Measurements from ENCODE around the gene SYNDIG1.

Gene SYNDIG1

DNA sequence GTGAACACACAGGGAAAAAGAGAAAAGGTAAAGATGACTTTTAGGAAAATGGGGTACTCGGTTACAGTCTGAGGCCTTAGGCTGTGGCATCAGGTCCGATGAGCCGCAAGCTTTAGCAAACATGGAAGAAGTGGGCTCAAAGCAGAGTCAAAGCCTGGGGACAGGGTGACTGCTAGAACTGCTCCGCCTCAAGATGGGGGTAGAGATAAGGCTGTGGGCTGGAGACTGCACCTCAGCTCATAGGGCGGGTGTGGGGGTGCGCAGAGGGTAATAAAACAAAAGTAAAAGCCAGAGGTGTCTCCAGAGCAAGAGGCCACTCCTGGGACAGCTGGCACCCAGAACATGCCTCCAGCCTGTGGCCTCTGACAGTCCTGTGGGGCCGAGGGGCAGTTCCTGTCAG is 21.3 kb upstream of the SYNDIG1 start:
- no peak for DNase-seq

DNA sequence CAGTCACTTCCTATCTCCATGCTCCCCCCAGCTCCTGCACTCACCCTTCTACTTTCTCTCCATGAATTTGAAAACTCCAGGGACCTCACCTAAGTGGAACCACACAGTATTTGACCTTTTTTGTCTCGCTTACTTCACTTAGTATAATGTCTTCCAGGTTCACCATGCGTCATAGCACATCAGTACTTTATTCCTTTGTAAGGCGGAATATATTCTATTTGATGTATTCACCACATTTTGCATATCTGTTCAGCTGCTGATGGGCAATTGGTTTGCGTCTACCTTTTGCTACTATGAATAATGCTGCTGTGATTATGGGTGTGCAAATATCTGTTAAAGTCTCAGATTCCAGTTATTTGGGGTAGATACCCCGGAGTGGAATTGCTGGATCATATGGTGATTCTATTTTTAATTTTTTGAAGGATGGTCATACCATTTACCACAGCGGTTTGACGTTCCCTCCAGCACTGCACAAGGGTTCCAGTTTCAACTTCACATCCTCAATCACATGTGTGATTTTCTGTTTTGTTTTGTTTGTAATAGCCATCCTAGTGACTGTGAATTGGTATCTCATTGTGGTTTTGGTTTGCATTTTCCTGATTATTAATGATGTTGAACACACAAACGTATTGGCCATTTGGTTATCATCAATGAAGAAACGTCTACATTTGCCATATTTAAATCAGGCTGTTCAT is 20.3 kb upstream of the SYNDIG1 start:
- no peak for DNase-seq

DNA sequence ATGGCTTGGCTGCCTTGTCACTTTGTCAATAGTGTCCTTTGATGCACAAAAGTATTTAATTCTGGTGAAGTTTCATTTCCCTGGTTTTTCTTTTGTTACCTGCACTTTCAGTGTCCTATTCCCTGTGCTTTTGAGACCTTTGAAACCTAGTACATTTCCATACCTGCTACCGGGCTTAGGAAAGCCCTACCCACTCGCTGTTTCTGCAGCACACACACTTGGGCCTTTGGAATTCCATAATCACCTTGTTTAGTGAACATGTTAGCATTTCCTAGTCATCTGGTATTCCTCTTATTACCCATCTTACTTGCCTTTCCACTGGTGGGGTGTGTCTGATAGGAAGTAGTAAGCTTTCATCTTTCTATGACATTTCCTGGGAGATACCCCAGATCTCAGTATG is 19.3 kb upstream of the SYNDIG1 start:
- no peak for DNase-seq

DNA sequence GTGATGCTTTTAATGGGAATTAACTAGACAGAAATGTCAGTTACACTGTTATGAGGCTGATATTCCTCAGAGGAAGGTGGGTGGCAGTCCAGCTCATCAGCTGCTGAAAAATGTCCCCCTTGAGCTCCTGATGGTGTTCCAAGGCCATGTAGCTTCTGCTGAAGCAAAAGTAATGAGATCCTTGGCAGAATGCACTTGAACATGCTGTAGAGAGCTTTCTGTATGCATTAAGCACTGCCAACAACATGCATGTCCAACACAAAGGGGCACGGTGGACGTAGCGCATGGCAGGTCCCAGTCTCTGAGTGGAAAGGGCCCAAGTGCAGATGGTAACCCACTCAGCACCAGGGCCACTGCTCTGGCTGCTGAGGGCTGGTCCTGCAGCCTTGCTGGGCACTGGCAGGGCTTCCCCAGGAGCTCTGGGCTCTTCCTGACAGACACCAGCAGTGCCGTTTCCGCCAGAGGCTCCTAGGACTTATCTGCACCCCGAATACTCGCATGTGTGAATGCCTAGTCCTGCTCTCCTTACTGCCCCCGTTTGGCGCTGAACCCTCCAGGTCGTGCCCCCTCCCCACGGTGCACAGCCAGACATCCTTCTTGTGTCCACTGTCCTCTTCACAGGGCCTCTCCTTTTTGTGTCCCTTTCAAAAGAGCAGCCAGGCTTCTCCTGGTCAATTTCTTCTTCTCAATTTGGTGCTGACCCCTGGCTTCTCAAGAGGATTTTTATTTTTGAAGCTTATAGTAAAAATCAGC is 18.6 kb upstream of the SYNDIG1 start:
- no peak for DNase-seq

DNA sequence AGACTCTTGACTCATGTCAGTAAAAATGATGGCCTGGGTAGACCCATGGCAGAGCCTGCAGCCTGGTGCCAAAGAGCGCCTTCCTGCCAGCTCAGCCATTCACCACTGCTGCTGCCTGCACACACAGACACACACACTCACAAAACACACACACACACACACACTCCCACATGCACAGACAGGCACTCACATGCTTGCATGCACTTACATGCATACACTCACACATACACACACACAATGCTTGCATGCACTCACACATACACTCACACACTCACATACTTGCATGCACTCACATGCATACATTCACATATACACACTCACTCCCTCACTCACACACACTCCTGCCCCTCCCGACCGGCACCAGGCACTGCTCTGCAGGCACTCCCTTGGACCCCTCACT is 18.0 kb upstream of the SYNDIG1 start:
- no peak for DNase-seq

DNA sequence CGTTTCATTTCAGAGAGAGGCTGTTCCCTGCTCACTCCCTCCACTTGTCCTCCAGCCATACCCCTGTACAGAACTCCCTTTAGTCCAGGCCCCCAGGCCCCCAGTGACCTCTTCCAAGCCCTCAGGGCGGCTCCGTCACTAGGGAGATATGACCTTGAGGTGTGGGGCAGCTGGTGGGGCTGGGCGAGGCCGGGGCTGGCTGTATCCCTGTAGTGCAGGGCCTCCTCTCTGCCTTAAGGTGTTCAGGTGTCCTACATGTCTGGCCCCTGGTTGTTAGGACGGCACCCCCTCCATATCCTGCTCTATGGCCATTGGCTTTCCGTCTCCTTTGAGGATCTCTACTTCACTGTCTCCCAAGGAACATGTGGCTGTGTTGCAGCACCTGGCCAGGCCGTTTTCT is 17.4 kb upstream of the SYNDIG1 start:
- no peak for DNase-seq

DNA sequence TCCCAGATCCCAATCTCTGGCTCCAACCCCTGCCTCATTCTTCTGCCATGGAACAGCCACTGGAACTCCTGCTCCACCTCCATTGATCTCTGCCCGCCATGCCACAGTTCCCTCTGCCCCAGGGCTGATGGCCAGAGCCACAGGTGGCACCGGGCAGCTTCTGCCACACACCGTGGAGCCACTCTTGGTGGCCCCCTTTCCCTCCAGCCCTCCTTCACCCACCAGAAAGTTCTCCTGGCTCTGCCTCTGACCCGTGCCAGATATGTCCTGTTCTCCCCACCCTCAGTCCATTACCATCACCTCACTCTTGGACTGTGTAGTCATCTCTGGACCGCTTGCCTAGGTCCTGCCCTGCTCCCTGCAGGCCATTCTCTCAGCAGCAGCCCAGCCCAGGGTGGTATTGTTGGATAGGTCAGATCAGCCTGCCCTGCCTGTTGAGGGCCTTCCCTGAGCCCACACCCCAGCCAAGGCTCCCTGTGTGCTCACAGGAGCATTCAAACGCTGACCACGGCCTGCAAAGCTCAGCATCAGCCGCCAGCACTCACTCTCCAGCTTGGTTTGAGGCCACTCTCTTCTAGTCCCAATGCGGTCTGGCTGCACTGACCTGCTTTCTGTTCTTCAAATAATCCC is 16.8 kb upstream of the SYNDIG1 start:
- DNase-seq = no peak

DNA sequence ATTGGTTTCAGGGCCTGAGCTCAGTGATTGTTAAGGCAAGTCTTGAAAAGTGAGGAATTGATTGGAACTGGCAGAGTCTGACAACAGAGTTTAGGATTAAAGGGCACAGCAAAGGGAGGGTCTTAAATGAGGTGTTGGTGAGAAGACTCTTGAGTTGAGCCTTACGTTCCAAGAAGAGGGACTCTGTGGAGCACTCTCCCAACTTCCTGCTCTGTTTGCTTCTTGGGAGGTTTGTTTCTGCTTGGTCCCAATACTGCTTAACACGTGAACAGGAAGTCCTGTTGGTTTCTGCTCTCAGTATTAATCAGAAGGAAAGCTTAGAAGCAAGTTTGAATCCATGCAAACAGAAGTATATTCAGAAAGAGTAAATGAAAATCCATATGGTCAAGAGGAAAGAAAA is 15.6 kb upstream of the SYNDIG1 start:
- no peak for DNase-seq

DNA sequence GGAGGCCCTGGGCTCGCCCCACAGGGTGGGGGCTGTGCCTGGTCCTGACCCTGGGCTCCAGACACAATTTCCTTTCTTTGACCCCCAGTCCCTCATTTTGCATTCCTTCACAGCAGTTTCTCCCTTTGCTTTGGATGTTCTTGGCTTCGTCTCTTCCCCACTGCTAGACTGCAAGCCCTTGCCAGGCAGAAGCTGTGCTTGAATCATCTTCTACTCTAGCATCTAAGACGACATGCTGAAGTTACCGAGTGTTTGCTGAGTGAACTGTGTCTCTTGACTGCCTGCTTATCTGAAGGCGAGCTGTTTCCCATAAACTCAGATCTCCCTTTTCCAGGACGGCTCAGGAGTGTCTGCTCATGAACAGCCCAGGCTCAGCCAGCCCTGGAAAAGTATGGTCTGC is 14.3 kb upstream of the SYNDIG1 start:
- no peak for DNase-seq

DNA sequence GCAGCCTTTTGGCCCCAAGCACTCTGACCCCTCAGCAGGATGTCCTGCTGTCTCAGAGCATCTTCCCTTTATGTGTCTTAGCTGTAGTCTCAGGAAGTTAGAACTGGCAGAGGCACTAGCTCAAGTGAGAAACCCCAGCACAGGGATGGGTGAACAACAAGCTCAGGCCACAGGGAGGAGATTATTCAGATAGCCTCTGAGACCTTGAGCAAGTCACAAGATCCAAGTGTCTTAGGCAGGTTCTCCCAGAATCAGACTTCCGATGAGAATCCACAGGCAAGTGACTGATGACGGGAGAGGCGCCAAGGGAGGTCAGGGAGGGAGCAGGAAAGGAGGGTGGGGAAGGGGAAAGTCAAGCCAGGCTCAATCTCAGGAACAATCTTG is 13.0 kb upstream of the SYNDIG1 start:
- DNase-seq = no peak

DNA sequence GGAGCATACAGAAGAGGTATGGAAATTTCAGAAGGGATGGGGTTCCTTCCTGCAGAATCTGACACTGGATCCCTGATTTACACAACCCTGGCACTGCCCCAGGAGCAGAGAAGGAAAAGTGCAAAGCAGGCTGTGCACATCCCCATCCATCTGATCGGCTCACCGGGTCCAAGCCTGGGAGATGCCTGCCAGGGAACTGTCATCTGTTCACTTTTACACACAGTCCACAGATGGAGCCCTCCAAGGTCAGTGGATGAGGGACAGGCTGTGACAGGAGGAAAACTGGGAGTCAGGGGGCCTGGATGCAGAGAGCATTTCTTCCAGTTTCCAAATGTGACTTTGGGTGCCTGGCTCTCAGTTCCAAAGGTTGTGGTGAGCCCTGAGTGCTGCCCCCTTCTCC is 11.0 kb upstream of the SYNDIG1 start:
- no peak for DNase-seq

DNA sequence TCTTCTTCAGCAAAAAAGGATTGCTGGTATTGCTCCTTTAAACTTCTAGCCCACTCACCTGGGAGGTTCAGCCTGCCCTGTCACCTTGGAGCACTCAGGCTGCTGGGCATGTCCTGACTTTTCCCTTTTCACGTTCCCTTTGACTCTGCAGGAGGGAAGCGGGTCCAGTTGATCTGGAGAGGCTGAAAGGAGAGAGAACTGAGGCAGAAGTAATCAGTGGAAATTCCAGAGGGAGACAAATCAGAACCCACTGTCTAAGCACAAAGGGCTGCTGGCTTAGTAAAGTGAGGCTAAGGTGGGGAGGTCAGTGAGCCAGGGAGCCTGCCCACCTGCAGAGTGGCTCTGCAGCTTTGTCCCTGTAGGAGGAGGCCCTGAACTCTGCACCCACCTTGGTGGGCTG is 9.7 kb upstream of the SYNDIG1 start:
- no peak for DNase-seq

DNA sequence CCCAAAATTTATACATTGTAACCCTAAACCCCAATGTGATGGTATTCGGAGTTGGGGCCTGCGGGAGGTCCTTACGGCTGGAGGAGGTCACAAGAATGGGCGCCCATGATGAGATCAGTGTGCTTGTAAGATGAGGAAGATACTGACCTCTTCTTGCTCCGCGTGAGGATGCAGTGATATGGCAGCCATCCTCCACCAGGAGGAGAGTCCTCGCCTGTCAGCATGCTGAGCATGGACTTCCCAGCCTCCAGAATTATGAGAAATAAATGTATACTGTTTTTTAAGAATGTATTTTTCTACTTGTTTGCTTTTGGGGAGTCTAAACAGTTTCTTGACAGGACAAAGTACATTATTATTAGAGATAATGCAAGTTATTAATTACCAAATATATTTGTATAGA is 8.7 kb upstream of the SYNDIG1 start:
- no peak for DNase-seq

DNA sequence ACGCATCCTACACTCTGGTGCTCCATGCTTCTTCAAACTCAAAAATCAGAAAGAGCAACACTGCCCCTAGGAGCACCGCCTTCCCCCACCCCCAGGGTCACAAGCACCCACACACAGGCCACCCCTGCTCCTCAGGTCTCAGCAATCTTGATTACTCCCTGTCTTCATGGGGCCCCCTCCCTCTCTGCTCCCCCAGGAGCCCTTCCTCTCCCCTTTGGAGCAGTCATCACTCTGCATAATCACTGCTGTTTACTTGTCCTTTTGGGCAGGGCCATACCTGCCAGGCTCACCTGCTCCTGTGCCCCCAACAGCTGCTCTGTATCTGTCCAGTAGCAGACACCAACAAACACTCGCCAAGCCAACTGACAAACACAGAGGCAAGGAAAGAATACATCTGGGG is 7.6 kb upstream of the SYNDIG1 start:
- no peak for DNase-seq

DNA sequence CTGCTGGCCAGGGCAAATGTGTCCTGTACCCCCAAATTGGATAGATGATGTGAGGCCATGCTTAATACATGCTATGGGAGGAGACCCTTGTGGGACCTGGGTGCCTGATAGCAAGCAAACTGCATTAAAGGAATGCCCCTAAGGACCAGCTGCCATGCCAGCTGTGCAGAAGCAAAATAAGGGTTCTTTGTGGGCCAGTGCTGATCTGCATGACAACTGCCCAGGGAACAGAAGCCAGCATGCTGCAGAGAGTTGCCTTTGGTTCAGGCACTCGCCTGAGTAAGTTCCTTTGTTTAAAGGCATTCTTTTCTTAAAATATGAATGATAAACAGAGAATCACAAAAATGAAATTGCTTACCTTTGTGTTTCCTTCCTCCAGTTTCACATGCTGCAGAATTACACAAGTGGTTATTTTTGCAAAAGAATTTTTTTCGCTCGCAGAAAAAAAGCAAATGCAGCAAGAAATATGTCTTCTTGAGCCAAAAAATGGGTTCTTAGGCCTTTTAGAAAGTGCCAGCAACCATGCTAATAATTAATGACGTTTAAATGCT is 6.9 kb upstream of the SYNDIG1 start:
- no peak for DNase-seq

DNA sequence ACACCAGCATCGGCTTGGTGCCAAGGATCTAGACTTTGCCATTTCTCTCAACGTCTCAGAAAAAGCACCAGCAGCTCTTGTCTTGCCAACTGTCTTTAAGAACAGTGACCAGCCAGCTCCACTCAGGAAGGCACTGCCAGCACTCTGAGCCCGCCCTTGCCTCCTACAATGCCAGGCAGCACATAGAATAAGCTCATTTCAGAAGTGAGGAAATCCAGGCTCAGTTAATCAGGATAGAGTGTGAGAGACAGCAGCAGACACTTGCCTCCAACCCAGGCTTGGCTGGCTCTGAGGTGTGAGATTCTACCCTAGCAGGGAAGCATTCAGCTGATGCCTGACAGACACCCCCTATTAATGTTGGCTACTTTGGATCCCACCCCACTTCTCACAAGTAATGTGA is 4.3 kb upstream of the SYNDIG1 start:
- no peak for DNase-seq

DNA sequence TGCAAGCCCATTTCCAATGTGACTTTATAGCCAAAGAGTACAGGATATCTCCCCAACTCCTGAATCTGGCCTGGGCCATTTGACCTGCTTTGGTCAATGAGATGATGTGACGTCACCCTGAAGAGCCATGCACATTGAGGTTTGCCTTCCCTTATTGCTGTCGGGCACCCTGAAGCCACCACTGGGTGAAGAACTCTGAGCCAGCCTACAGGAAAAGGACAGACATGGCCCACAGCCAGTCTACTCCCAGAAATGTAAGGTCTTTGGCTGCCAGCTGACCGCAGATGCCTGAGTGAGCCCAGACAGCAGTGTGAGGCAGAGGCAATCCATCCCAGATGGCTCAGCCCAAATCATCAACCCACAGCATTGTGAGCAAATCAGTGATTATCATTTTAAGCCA is 3.7 kb upstream of the SYNDIG1 start:
- DNase-seq = no peak

DNA sequence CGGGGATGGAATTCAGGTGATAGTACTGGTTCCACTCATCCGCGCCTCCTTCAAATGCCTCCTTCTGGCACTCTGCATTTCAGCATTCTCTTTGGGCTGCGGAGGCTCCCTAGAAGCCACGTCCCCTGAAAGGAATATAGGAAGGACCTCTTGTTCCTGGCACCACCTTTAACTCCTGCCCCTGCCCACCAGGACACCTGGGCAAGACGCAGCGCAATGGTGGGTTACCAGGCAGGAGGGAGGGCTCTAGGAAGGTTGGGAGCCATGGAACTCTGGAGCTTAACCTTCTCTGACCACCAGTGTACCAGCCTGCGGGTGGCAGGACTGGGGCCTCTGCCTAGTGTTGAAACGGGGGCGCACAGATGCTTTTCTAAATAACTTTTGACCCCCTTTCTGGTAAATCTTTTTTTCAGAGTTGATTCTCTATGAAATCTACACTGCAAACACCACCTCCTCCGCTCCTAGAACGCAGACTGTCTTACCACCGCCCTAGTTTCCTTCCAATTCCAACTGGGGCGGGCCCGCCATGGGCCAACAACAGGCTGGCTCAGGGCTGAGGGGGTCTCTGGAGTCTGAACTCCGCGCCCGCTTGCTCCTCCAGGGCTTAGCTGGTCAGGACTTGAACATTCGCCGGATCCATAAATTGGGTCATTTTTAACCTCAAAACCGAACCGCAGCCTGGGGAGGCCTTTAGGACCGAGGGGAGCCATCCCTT is 871 bp upstream of the SYNDIG1 start:
- DNase-seq = no peak

DNA sequence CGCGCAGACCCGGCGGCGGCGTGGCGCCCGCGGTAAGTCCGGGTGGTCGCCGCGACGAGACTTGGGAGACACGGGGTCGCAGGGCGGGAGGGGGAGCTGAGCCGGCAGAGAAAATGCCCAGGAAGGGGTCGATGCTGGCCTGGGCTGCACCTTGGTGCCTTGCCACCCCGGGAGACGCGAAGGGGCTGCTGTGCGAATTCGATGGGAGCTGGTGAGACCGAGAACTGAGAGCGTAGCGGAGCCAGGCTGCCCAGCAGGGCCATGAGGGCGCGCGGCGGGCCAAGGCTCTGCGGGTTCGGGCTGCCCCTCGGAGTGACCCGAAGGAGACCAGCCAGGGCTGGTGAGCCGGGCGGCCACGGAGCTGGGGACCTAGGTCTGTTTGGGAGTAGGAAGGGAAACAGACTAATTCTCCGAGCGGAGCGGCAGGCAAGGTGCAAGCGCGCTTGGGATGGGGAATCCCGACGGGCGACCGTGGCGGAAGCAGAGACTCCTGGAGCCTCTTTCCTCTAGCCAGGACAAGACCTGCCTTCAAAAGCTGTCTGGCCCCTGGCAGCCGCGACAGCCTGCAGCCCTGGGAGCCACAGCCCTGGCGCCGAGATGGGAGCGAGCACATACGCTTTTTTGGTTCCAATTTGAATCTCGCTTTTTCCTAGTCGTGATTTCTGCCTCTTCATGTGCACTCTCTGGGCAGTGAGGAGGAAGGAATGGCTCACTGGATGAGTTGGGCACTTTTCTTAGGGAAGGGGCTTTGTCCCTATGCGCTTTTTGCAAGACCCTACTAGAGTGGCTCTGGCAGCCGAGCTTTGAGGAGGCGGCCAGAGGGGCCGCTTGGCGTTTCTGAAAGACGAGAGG is 691 bp downstream of the SYNDIG1 start:
- no peak for DNase-seq

DNA sequence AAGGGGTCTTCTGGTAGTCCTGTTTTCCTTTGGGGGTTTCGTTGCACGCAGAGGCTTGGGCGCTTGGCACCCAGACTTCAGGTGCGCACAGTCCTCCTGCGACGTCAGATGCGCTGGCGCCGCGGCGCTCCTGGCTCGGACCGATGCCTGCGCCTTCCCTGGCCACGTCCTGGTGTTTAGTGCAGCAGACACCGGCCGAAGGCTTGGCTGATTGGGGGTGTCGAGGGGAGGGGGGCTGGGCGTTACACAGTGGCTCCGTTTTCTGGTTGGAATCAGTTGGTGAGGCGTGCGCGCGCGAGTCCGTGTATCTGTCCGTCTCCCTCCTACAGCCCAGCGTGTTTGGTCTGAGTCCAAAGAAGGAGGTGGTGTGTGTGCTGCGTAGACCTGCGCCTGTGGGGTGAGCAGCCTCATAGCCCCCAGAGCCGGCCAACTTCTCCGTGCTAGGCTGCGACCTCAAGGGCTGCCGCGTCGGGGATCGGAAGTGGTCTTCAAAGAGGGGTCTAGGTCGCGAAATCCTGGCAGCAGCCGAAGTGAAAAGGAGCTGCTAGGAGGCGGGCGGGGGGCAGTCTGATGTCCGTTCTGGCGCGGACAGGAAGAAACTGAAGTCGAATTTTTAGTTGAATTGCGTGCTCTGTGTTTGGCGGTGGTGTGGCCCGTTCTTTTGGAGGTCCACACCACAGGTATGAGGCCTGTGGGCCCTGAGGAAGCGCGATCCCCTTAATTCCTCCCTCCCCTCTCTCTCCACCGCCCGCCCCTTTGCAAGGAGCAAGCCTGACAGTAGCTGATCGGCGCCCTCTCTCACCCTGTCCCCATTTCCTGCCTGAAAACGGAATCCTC is 1.5 kb downstream of the SYNDIG1 start:
- DNase-seq = no peak

DNA sequence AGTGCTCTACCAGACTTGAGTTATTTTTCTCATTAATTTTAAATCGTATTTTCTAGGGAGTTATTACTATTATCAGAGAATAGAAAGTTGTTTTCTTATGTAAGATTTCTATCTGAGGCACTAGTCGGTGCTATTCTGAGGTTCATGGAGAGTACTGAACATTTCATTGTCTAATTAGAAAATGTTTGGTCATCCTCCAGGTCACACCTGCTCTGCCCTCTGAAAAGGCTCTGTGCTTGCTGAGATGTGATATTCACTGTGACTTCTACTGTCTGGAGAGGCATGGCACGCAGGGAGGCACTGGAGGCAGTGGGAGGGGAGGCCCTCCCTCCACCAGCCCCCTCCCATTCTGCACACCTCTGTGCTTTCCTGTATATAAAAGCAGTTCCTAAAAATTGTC is 3.0 kb downstream of the SYNDIG1 start:
- no peak for DNase-seq

Measured in activated naive CD4-positive, alpha-beta T cell treated with anti-CD3 and anti-CD28 coated beads, Interleukin-2, amount 50 U/mL, for 16 hours (primary cell).